Transverse colon (tissue), 4 donors: ENCODE results near the gene MARCHF3.

Source experiments
- CTCF ChIP-seq, 5 experiments: fragments of 200-600 bp in 3 of 5; fragments of 450-650 bp in 2 of 5; sonication (generic) in 3 of 5; IDR thresholded peaks; 1 replicate in 2 of 5; 2 replicates in 3 of 5; pipeline ENCODE4 v1.5.1; 2016 to 2017; ENCODE audit warnings: antibody characterized with exemption in 5 of 5, inconsistent platforms in 3 of 5, mild to moderate bottlenecking in 2 of 5, moderate library complexity in 1 of 5
- EP300 ChIP-seq: sonication (generic); formaldehyde crosslinking; IDR thresholded peaks from one replicate; pipeline ENCODE4 v1.6.1; 2017; ENCODE audit warnings: antibody characterized with exemption, low read depth
- POLR2A ChIP-seq: fragments of 450-650 bp; IDR thresholded peaks from one replicate; pipeline ENCODE4 v1.6.1; 2016; ENCODE audit warnings: antibody characterized with exemption, mild to moderate bottlenecking, moderate library complexity
- POLR2AphosphoS5 ChIP-seq, 3 donors: sonication (generic); formaldehyde crosslinking; IDR thresholded peaks; one replicate each; pipeline ENCODE4 v1.6.1; 2016; ENCODE audit warnings: antibody characterized with exemption in 3 of 3

DNA sequence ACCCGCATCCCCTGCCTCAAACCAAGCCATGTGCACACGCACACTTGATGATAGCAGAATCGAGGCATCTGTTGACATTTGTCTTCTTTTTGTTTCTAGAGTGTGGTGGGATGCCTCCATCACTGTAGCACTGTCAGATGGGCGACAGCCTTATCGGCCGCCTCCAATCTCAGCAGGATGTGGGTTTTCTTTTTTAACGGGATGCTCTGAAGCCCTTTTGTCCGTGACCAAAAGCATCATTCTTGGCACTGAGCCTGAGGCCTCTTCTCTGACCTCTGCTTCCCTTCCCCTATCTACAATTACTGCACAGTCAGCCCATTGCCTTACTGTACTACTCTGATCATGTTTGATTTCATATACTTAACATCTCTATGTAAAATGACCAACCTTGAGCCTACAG is 175.1 kb downstream of the MARCHF3 start:
- no peak for TF ChIP-seq CTCF (IDR thresholded peaks at IDR 0.05)
- TF ChIP-seq POLR2AphosphoS5 (IDR thresholded peaks at IDR 0.05): no peak
- TF ChIP-seq POLR2A: no peak
- TF ChIP-seq EP300: no peak
